C4-2B (cell line): ENCODE data around the gene AP1S3.

ENCODE experiments used
- CTCF ChIP-seq: fragments of 450-650 bp; conservative IDR thresholded peaks from 2 replicates; pipeline ENCODE4 v1.5.1; 2017; ENCODE audit warnings: mild to moderate bottlenecking
- ZFX ChIP-seq: fragments of 450-650 bp; IDR thresholded peaks from 2 replicates; pipeline ENCODE4 v1.6.1; 2017

DNA sequence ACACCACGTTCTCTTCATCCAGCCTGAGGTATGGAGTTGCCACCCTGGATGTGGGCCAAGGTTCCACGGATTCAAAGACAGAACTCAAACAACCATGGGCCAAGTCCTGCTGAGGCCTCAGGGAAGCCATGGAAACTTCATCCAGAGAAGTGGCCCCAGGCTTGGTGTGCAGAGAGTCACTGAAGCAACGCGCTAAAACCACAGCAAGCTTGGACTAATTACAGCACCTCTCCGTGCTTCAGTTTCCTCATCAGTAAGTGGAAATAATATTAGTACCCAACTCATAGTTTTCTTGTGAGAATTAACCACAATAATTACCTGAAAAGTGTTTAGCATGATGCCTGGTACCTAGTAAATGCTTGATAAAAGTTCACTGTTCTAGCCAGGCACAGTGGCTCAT is 19.2 kb upstream of the AP1S3 start:
- no peak for TF ChIP-seq CTCF
- TF ChIP-seq ZFX, result no peak
